GM18867 (cell line): ENCODE results near the gene MEGF11.

Source experiments
- ATAC-seq: cut with Tn5 transposase; IDR thresholded peaks from one replicate; pipeline ENCODE4 v1.9.1; 2021; ENCODE audit warnings: mild to moderate bottlenecking, moderate library complexity; ENCODE audit not compliant: unreplicated experiment

The MEGF11 gene

GRCh38 chr15:66124651-66125050, 128.9 kb downstream of the MEGF11 start:
- no peak for ATAC-seq

GRCh38 chr15:66123799-66124198, 129.8 kb downstream of the MEGF11 start:
- ATAC-seq, result no peak

- no peak for ATAC-seq
Measured at GRCh38 chr15:66120422-66120821, 133.1 kb downstream of the MEGF11 start.

- no peak for ATAC-seq
Measured at GRCh38 chr15:66117841-66118240, 135.7 kb downstream of the MEGF11 start.

GRCh38 chr15:66115568-66116206, 137.9 kb downstream of the MEGF11 start:
- ATAC-seq, result no peak

- ATAC-seq, result no peak
Measured at GRCh38 chr15:66114863-66115425, 138.6 kb downstream of the MEGF11 start.

GRCh38 chr15:66112388-66112787, 141.2 kb downstream of the MEGF11 start:
- ATAC-seq, result no peak

- no peak for ATAC-seq
Measured at GRCh38 chr15:66111363-66111762, 142.2 kb downstream of the MEGF11 start.

- no peak for ATAC-seq
Measured at GRCh38 chr15:66110864-66111263, 142.7 kb downstream of the MEGF11 start.

- no peak for ATAC-seq
Measured at GRCh38 chr15:66109826-66110225, 143.7 kb downstream of the MEGF11 start.

- ATAC-seq, result no peak
Measured at GRCh38 chr15:66108483-66109265, 144.9 kb downstream of the MEGF11 start.

GRCh38 chr15:66107070-66107469, 146.5 kb downstream of the MEGF11 start:
- no peak for ATAC-seq

- no peak for ATAC-seq
Measured at GRCh38 chr15:66105286-66106265, 148.0 kb downstream of the MEGF11 start.

- no peak for ATAC-seq
Measured at GRCh38 chr15:66103293-66103590, 150.3 kb downstream of the MEGF11 start.

- no peak for ATAC-seq
Measured at GRCh38 chr15:66102563-66103292, 150.8 kb downstream of the MEGF11 start.

GRCh38 chr15:66101715-66102395, 151.7 kb downstream of the MEGF11 start:
- ATAC-seq, result no peak

- no peak for ATAC-seq
Measured at GRCh38 chr15:66100761-66101160, 152.8 kb downstream of the MEGF11 start.

- no peak for ATAC-seq
Measured at GRCh38 chr15:66099950-66100671, 153.4 kb downstream of the MEGF11 start.

GRCh38 chr15:66098022-66098363, 155.6 kb downstream of the MEGF11 start:
- no peak for ATAC-seq
